HG02943 (cell line): ENCODE measurements around the gene SPTB.

ENCODE experiments used
- ATAC-seq: cut with Tn5 transposase; IDR thresholded peaks from one replicate; pipeline ENCODE4 v1.9.1; 2021; ENCODE audit warnings: mild to moderate bottlenecking, low read depth, moderate library complexity; ENCODE audit not compliant: unreplicated experiment

SPTB gene

DNA sequence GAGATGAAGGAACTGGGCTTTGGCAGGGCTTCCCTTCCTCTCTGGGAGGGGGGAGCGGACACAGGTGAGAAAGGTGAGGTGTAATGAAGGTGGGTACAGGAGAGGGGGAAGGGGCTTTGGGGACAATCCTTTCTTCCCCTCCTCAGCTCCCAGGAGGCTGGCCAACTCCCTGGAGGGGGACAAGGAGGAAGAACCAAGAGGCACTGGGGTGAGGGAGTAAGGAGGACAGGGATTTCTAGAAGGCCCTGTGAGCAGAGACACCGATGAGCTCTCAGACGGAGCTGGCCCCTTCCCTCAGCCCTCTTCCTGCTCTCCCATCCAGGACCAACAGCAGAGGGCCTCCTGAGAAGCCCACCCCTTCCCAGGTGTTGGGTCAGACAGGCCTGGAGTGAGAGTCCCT, 122.1 kb downstream of the SPTB start:
- ATAC-seq = no peak

DNA sequence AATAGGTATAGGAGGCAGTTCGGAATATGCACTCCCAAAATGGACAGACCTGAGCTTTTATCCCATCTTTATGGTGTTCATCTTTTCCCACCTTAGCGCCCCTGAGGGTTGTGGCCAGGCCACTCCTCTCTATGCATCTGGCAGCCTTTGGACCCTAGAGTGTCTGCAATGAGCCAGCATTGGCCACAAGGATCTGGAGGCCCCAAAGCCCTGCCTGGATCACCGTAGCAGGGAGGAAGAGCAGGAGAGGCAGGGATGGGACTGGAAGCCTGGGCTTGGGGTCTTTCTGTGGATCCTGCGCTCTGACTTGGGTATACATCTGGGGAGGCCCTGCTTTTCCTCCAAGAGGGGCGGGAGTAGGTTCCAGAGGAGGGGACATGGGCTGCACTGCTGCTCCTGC, 123.0 kb downstream of the SPTB start:
- no peak for ATAC-seq

DNA sequence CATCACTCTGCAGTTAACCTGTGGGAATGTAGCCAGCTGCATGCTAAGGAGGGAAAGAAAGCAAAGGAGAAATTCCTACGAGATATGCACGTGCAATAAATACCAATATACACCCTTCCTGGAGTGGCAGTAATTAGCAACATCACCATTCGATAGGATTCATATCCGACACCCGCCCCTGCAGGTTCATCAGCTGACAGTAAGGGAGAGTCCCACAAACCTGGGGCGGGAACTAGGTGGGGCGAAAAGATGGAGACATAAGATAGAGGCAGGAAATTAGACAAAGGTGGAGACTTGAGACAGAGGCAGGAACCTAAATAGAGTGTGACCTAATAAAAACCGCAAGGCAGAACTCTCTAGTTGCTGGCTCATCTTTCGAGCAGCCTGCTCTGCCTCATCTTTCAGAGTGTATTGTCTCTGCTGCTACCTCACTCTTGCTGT, 123.9 kb downstream of the SPTB start:
- ATAC-seq = no peak

DNA sequence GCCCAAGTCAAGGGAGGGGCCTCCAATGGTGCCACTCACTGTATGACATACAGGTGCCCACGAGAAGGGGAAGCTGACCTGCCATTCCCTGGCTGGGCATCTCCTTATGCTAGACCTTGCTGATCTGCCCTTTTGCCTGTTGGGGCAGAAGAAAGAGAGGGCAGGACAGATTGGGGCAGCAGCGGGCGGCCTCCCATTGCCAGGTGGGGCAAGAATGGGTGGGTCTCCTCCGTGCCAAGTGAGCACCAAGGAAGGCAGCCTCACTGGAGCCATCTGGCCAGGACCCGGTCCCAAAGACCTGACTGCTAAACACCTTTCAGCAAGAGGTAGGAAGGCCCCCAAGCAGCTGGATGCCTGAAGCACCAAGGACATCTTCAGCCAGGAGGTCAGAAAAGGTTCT, 125.0 kb downstream of the SPTB start:
- ATAC-seq = no peak

DNA sequence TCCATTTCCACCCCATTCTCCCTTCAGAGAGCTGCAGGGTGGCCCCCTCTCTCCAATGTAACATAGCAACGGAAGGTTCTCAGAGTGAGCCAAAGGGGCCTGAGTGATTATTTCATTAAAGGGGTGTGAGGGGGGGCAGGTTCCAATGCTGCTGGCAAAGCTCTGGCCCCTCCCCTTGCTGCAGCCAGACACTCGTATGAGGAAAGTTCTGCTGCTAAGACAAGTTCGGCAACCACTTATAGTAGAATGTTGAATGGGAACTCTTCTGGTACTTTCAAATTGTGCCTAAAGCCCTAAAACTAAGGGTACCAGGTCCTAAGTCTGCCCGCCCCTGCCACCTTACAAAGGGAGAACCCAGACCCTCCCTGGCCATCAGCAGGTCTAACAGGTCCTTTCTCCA, 125.7 kb downstream of the SPTB start:
- ATAC-seq = no peak

DNA sequence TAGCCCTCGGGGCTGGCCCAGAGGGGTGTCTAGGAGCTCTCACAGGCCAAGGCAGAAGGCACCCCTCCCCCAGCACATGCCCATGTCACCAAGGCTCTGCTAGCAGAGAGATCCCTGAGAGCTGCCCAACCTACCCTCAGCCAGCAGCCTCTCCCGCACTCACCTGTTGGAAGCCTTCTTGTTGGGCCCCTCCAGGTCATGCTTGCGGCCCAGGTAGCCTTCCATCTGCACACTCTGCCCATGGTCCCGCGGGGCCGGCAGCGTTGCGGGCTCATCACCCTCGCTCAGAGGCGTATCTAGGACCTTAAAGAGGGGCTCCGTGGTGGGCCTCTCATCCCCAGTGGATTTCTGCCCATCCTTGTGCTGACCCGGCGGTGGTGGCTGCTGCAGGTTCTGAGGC, 126.3 kb downstream of the SPTB start:
- ATAC-seq = no peak

DNA sequence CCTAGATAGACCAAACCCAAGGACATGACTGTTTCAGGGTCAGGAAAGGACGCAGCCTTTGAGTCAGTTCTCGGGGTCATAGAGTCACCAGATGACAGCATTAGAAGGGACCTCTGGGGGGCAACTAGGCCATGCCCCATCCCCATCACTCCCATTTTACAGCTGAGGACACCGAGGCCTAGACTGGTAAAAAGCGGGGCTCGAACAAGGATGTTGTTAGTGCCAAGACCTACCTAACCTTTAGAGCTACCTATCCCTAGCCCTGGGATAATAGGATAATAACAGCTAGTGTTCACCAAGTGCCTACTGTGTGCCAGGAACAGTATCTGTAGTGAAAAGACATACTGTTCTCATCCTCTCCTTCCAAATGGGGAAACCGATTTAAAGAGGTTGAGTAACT, 126.8 kb downstream of the SPTB start:
- ATAC-seq = no peak

DNA sequence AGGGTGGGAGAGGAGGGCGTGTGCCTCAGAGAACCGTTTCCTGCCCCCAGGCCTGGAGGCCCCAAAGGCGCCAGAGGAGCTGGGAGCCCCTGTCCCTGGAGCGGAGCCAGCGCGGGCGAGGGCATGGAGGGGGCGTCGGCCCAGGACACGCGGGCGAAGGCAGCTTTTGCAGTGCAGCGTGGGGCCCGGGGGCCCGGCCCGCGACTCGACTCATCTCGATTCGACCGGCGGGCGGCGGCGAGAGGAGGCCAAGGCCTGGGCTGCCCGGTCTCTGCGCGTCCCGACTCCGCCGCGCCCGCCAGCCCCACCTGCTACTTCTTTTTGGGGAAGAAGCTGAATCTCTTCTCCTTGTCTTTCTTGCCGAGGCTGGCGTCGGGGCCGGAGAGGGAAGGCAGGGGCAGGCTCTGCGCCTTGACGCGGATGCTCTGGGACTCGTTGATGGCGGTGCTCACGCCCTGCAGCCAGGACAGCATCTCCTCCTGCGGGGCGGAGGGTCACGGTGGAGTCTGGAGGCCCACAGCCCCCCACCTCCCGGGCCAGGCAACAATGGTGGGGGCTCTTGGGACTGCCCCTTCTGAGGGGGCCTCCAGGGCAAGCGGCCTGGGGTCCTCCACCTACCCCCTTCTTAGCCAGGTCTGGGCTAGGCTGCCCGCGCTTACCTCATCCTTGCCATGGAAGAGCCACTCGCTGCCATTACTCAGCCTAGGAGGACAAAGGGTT, 130.6 kb downstream of the SPTB start:
- ATAC-seq = no peak

DNA sequence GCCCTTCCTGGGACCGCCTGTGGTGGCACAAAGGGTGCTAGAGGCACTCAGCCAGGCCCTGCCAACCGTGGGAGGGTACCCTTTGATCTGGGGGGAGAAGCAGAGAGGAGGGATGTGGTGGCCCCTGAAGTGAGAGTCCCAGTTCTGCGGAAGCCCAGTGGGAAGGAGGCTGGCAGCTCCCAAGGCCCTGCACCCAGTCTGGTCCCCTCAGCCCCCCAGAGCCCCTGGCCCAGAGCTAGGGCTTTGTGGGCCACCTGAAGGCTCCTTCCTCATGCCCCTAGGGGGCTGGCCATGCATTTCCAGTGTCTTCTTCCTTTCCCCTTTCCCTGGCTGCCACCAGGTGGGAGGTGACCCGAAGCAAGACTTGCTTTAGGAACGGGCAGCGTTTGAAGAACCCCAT, 131.2 kb downstream of the SPTB start:
- ATAC-seq = no peak

DNA sequence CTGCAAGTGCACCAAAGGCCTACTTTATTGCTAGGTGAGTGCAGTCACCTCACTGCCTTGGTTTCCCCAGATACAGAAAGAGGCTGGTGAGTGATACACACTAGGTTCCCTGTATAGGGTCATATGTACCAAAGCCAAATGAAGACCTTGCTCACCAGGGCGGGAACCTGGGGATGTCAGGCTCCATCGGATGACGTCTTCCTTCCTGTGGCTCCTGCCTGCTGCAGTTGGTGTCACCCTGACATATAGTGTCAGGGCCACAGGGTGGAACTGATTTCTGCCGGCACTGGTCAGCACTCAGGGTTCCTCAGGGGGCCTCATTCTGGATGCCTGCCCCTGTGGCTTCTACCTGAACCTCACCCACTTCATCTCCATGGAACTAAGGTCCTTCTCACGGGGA, 132.4 kb downstream of the SPTB start:
- no peak for ATAC-seq

DNA sequence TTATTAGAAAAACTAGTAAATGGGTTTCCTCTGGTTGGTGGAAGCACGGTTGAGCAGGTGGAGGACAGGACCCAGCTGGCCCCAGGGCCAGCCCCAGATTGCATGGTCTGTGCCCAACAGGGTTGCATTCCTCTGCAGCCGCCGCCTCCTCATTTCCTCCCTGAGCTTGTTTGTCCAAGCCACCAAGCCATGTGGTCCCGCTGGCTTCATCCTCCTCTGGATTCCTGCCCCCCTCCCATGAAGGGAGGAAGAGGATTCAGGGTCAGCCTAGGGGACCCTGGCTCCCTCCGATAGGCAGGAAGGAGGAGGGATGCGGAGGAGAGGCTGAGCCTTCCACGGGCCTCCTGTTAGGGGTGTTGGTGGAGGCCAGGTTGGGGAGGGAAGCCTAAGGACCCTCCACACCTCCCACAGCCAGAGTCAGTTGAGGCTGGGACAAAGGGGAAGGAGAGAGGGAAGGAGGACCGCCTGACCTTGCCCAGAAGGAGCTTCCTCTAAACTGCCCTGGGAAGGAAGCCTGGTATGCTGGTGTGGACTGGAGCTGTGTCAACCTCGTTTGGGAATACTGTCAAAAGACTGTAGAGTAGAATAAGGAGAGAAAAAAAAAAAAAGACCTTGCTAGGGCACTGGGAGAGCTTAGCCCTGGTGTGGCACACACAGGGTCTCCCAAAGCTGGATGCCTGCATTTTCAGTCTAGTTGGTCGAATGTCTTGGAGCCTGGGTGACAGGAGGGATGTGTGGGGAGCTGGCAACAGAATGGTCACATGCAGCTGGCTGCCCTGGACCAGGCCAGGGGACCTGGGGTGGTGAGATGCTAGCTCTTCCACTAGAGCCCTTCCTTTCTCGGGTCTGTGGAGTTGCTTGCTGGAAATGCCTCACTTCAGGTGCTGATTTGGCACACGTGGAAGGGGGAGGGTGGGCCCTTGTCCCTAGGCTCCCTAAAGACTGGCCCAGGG, 133.1 kb downstream of the SPTB start:
- no peak for ATAC-seq

DNA sequence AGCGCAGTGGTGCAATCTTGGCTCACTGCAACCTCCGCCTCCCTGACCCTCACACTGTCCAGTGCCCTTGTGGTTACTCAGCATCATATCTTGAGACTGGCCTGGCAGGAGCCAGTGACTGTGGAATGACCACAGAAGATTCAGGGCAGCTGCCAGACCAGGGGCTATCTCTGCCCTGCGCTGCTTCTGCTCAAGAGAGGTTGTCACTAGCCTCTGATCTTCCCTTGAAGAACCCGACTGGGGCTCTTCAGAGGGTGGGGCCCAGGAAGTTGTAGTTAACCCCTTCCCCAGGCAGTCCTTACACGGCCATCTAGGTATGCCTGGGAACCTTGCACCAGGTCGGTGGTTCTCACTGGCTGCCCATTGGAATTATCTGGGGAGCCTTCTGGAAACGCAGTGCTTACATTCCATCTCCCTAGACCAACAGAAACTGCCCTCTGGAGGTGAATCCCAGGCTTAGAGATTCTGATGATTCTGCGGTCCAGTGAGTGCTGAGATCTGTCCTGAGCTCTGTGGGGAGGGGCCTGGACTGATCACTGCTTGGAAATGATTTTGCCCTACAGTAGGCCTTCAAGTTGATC, 134.1 kb downstream of the SPTB start:
- ATAC-seq = no peak

DNA sequence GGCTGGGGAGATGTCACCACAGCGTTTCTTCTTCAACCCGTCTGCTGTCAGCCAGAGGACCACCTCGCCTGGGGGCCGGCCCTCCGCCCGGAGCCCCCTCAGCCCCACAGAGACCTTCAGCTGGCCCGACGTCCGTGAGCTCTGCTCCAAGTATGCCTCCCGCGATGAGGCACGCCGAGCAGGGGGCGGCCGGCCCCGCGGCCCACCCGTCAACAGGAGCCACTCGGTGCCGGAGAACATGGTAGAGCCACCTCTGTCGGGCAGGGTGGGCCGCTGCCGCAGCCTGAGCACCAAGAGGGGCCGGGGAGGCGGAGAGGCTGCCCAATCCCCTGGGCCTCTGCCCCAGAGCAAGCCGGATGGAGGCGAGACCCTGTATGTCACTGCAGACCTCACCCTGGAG, 136.6 kb downstream of the SPTB start:
- ATAC-seq = no peak

DNA sequence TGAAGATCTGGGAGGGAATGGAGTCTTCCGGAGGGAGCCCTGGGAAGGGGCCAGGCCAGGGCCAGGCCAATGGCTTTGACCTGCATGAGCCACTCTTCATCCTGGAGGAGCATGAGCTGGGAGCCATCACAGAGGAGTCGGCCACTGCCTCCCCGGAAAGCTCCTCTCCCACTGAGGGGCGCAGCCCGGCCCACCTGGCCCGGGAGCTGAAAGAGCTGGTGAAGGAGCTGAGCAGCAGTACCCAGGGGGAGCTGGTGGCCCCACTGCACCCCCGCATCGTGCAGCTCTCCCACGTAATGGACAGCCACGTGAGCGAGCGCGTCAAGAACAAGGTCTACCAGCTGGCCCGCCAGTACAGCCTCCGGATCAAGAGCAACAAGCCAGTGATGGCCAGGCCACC, 137.7 kb downstream of the SPTB start:
- ATAC-seq = no peak

DNA sequence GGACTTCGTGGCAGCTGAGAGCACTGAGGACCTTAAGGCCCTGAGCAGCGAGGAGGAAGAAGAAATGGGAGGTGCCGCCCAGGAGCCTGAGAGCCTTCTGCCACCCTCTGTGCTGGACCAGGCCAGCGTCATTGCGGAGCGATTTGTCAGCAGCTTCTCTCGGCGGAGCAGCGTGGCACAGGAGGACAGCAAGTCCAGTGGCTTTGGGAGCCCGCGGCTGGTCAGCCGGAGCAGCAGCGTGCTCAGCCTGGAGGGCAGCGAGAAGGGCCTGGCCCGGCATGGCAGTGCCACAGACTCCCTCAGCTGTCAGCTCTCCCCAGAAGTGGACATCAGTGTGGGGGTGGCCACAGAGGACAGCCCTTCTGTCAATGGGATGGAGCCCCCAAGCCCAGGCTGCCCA, 138.5 kb downstream of the SPTB start:
- no peak for ATAC-seq

DNA sequence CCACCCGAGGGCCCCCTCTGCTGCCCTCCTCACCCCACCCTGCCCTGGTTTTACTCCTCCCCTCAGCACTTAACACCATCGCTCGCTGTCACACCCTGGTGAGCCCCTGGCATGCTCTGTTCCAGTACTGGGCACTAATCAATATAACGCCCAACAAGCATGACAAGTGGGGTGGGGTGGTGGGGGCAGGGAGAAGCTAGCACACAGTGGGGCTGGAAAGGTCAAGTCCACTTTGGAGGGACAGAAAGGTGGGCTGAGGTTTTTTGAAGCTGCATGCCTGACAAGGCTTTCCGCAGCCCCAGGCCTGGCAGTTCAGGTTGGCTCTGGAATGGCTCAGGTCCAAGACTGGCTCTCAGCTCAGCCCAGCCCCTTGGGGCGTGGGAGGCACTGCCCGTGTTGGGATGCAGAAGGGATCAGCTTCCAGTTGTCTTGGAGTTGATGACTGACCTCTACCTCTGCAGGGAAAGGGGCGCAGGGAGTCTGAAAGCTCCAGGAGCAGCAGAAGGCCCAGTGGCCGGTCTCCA, 141.4 kb downstream of the SPTB start:
- no peak for ATAC-seq

DNA sequence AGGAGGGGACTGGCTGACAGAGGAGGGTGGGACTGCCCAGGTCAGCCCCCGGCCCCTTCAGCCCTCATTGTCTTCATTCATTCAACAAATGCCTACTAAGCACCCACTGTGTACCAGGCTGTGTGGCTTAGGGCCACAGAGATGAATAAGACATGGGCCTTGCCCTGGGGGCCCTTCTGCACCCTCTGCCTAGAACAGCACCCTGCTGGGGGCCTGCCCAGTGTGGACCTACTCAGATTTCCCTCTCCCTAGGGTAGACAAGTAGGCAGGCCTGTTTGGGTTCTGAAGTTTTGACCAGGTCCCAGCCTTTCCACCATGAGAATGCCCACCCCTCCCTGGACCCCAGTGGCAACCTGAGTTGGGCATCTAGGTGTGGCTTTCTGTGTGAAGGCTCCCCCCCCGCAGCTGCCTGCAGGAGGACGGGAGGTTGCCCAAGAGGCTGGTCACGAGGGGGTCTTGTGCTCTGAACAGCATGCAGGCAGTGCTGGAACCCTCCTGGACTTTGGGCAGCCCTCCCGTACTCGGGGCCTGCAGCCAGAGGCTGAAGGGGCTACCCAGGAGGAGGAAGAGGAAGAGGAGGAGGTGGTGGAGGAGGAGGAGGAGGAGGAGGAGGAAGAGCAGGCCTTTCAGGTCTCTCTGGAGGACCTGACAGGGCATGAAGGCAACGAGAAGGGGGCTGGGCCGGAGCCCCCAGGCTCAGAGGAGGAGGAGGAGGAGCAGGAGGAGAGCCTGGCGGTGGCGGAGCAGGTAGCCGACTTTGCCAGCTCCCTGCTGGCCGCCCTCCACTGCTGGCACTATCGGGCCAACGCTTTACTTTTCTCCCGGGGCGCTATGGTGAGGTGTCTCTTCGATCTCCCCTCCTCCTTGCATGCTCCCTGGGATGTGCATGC, 142.1 kb downstream of the SPTB start:
- ATAC-seq = no peak

DNA sequence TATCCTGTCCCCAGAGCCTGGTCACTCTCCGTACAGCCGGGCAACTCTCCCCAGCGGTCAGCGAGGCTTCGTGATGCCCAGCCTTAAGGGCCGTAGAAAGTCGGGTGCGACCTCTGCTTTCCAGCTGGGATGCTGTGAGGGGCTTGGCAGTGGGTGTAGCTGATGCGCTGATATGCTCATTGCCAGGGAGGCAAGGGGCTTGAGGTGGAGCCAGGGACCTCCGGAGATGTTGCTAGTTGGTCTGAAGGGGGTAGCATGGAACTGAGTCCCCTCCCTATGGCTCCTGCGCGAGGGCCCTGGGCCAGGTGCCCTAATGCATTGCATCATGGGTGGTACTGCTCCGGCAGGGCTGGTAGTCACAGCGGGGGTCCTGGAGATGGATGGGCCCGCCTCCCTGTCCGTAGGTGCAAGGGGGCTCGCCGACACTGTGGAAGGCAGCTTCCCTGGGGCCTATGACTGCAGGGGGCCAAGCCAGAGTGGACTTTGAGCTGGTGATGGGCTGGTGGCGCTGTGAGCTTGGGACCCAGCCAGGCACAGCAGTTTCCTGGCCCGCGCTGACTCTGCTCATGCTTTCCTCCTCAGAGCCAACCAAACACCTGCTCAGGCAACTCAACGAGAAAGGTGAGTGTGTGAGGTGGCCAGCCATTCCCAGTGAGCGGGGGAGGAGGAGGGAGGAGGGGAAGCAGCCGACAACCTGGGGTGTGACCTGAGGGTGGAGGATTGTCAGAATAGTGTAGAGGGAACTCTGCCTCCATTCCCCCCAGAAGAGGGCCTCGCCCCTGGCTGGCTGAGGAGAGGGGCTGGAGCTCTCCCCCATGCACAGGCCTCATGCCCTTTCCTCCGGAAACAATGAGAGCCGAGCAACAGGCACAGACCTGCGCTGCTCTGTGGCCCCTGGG, 143.2 kb downstream of the SPTB start:
- ATAC-seq = no peak

DNA sequence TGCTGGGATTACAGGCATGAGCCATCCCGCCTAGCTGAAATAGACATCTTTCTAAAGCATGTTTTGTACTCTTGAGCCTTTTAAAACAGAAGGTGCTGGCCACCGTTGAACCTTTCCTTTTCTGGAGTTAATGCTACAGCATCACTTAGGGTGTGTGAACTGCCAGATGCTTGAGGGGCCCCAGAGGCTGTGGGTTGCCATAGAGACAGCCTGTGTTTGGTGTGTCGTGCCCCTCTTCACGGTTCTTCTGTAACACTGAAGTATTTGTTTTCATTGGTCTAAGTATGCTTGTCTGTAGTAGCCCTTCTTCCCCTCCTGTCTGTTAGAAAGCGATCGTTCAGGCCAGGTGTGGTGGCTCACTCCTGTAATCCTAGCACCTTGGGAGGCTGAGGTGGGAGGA, 144.7 kb downstream of the SPTB start:
- ATAC-seq = no peak
